Peyer's patch (tissue), 4 donors: ENCODE results near the gene CCDC69.

Experiments used
- POLR2A ChIP-seq, 2 donors: fragments of 450-650 bp; IDR thresholded peaks; one replicate each; pipeline ENCODE4 v1.5.1; 2017; ENCODE audit warnings: antibody characterized with exemption in 2 of 2, mild to moderate bottlenecking in 2 of 2, moderate library complexity in 2 of 2
- TF ChIP-seq, protein P1 (sequence below), 6 experiments: fragments of 450-650 bp in 4 of 6; fragments of 200-600 bp in 2 of 6; sonication (generic) in 1 of 6; IDR thresholded peaks; one replicate each; pipeline ENCODE4 v1.5.1; 2017 to 2019; ENCODE audit warnings: antibody characterized with exemption in 6 of 6, mild to moderate bottlenecking in 3 of 6, moderate library complexity in 1 of 6

DNA sequence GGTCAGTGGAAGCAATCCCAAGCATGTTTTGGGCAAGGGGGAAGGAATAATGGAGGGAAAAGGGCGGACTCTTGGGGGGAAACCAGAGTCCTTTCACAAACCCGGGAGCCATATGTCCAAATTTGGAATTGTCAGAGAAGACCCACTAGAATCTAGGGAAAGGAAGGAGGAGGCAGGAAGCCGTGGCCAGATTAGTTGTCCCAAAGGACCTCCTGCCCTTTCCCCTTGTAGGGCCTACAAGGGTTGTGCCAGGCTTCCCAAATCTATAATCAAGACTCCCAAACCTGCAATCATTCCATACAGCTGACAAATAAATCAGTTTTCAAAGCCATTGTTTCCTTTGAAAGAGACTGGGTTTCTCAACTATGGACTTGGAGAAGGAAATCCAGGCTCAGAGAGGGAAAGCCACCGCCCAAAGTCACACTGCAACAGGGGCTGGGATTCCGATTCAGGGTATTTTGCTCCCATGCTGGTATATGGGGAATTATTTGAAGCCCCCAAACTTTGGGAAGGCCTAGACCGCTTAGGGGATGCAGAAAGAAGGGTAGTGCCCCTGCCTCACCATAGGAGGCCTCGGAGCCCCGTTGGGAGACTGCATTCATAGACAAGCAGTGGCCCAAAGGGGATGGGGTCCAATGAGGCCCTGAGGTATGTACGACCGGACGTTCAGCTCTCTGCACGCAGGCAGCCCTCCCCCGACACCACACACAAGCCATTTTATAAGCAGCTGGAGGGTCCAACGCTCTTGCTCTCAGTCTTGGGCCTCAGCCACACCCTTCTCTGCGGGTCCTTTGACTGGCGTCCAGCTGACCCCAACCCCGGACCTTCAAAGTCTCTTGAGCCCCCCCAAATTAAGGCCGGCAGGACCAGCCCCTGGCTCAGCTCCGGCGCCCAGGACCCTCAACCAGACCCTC lies 67.1 kb downstream of the CCDC69 start:
- TF ChIP-seq POLR2A (IDR thresholded peaks at IDR 0.05), result no peak
- TF ChIP-seq, protein P1, sequence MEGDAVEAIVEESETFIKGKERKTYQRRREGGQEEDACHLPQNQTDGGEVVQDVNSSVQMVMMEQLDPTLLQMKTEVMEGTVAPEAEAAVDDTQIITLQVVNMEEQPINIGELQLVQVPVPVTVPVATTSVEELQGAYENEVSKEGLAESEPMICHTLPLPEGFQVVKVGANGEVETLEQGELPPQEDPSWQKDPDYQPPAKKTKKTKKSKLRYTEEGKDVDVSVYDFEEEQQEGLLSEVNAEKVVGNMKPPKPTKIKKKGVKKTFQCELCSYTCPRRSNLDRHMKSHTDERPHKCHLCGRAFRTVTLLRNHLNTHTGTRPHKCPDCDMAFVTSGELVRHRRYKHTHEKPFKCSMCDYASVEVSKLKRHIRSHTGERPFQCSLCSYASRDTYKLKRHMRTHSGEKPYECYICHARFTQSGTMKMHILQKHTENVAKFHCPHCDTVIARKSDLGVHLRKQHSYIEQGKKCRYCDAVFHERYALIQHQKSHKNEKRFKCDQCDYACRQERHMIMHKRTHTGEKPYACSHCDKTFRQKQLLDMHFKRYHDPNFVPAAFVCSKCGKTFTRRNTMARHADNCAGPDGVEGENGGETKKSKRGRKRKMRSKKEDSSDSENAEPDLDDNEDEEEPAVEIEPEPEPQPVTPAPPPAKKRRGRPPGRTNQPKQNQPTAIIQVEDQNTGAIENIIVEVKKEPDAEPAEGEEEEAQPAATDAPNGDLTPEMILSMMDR (IDR thresholded peaks at IDR 0.05), result no peak
